ENCODE measurements around the gene PER3. TPM values are rescaled to one million over a fixed set of nuclear protein-coding genes. Genes with fewer than 3 reads are reported as not detected.

PER3 gene
- total RNA-seq, 1 experiment from 2014 or later = 5.8 TPM

- Histone ChIP-seq H2AFZ (ENCODE audit: low read depth, low read length, poor library complexity, severe bottlenecking) (no peak overlapping the region), H4K20me1 (ENCODE audit: insufficient read depth) (no peaks in the 10 kb centered on the region), H3K4me2 (ENCODE audit: low read length) (no peak overlapping the region), H3K4me3 (replicated peaks in 1 of 2; ENCODE audit: low read depth in 1 of 2, low read length in 2 of 2) (no peak overlapping the region), H3K27ac (ENCODE audit: low read depth, low read length) (no peak overlapping the region), H3K27me3 (ENCODE audit: insufficient read depth, low read length) (no peaks in the 10 kb centered on the region), H3K4me1 (ENCODE audit: control insufficient read depth in 1 of 2, insufficient read depth in 2 of 2, low read length in 2 of 2) (no peaks in the 10 kb centered on the region), H3K9me3 (ENCODE audit: control insufficient read depth in 1 of 2, insufficient read depth in 1 of 2, low read depth in 1 of 2, low read length in 2 of 2) (no peaks in the 10 kb centered on the region), H3K36me3 (ENCODE audit: control insufficient read depth in 1 of 2, insufficient read depth in 2 of 2, low read length in 2 of 2) (no peaks in the 10 kb centered on the region), H3K9ac (ENCODE audit: low read length) (no peak overlapping the region), H3K9me2 (ENCODE audit: insufficient read depth) (no peaks in the 10 kb centered on the region), H3K79me2 (ENCODE audit: insufficient read depth, low read length) (no peaks in the 10 kb centered on the region)
- DNase-seq (ENCODE audit: low read depth, low spot score) = no peak
- ChIA-PET POLR2A (no interaction called here), CTCF (no interaction called here), RAD21 (ENCODE audit: low non-redundant PET in 1 of 2, low total read pairs in 2 of 2, uncharacterized antibody in 2 of 2, unreplicated experiment in 2 of 2) (no interaction called here)
- ATAC-seq = no peak
- no TSS peak for BruUV-seq (replicated peaks)
- TF ChIP-seq JUND (IDR thresholded peaks at IDR 0.05) (no peak), ZNF274 (IDR thresholded peaks at IDR 0.05; ENCODE audit: low read depth, low read length) (no peak), YY1 (IDR thresholded peaks at IDR 0.05; ENCODE audit: extremely low read depth, insufficient replicate concordance, low read depth, low read length) (no peak), CBX3 (IDR thresholded peaks at IDR 0.05; ENCODE audit: low read depth) (no peak), SIN3A (IDR thresholded peaks at IDR 0.05; ENCODE audit: low read depth) (no peak), POLR2AphosphoS5 (IDR thresholded peaks at IDR 0.05; ENCODE audit: low read depth, low read length) (no peak), CTCF (IDR thresholded peaks at IDR 0.05 in 2 of 3, conservative IDR thresholded peaks at IDR 0.05 in 1 of 3; ENCODE audit: borderline replicate concordance in 1 of 3, insufficient read depth in 1 of 3, low read depth in 2 of 3, low read length in 2 of 3) (no peak), EGR1 (IDR thresholded peaks at IDR 0.05; ENCODE audit: low read depth) (no peak)
- intact Hi-C loops (cut with micrococcal nuclease) = no loop called here
Observed at GRCh38 chr1:7879228-7879627, 95.1 kb downstream of the PER3 start.

- no peaks in the 10 kb centered on the region for H3K79me2 ChIP-seq (ENCODE audit: insufficient read depth, low read length)
- ChIA-PET POLR2A (interaction anchor here (0.9 kb wide), 1 partner anchor 719 kb away, joined by 3 read pairs; no protein-coding TSS in a partner anchor), RAD21 (ENCODE audit: low non-redundant PET in 1 of 2, low total read pairs in 2 of 2, uncharacterized antibody in 2 of 2, unreplicated experiment in 2 of 2) (no interaction called here), CTCF (no interaction called here)
- no peaks in the 10 kb centered on the region for H3K9me2 ChIP-seq (ENCODE audit: insufficient read depth)
- no peak for ATAC-seq
- no peak overlapping the region for H2AFZ ChIP-seq (ENCODE audit: low read depth, low read length, poor library complexity, severe bottlenecking)
- no peaks in the 10 kb centered on the region for H3K27me3 ChIP-seq (ENCODE audit: insufficient read depth, low read length)
- H3K36me3 ChIP-seq (ENCODE audit: control insufficient read depth in 1 of 2, insufficient read depth in 2 of 2, low read length in 2 of 2) = no peaks in the 10 kb centered on the region
- no peak overlapping the region for H3K4me2 ChIP-seq (ENCODE audit: low read length)
- no TSS peak for BruUV-seq (replicated peaks)
- peaks cover 6 to 21% of the 10 kb centered on the region in 2 experiments for H3K4me1 ChIP-seq (ENCODE audit: control insufficient read depth in 1 of 2, insufficient read depth in 2 of 2, low read length in 2 of 2)
- H3K4me3 ChIP-seq (replicated peaks in 1 of 2; ENCODE audit: low read depth in 1 of 2, low read length in 2 of 2) = no peak overlapping the region
- H3K27ac ChIP-seq (ENCODE audit: low read depth, low read length) = no peak overlapping the region
- H3K9me3 ChIP-seq (ENCODE audit: control insufficient read depth in 1 of 2, insufficient read depth in 1 of 2, low read depth in 1 of 2, low read length in 2 of 2) = no peaks in the 10 kb centered on the region
- intact Hi-C loops (cut with micrococcal nuclease) = no loop called here
- no peak for DNase-seq (ENCODE audit: low read depth, low spot score)
- H4K20me1 ChIP-seq (ENCODE audit: insufficient read depth) = no peaks in the 10 kb centered on the region
- no peak overlapping the region for H3K9ac ChIP-seq (ENCODE audit: low read length)
- TF ChIP-seq EZH2 (IDR thresholded peaks at IDR 0.05) = no peak
- no peak for TF ChIP-seq ELF1 (IDR thresholded peaks at IDR 0.05; ENCODE audit: borderline replicate concordance, low read depth)
- TF ChIP-seq POLR2AphosphoS5 (IDR thresholded peaks at IDR 0.05; ENCODE audit: low read depth, low read length) = no peak
- TF ChIP-seq EZH2phosphoT487 (IDR thresholded peaks at IDR 0.05; ENCODE audit: borderline replicate concordance) = no peak
- TF ChIP-seq FOSL1 (IDR thresholded peaks at IDR 0.05; ENCODE audit: low read depth) = no peak
- no peak for TF ChIP-seq SIN3A (IDR thresholded peaks at IDR 0.05; ENCODE audit: low read depth)
- TF ChIP-seq EGR1 (IDR thresholded peaks at IDR 0.05; ENCODE audit: low read depth) = no peak
- TF ChIP-seq YY1 (IDR thresholded peaks at IDR 0.05; ENCODE audit: extremely low read depth, insufficient replicate concordance, low read depth, low read length) = no peak
- no peak for TF ChIP-seq CTCF (IDR thresholded peaks at IDR 0.05 in 2 of 3, conservative IDR thresholded peaks at IDR 0.05 in 1 of 3; ENCODE audit: borderline replicate concordance in 1 of 3, insufficient read depth in 1 of 3, low read depth in 2 of 3, low read length in 2 of 3)
- TF ChIP-seq CBX3 (IDR thresholded peaks at IDR 0.05; ENCODE audit: low read depth) = no peak
- TF ChIP-seq ZFX (IDR thresholded peaks at IDR 0.05) = no peak
Observed at GRCh38 chr1:7884757-7885156, 100.7 kb downstream of the PER3 start.

Data from HCT116 (cell line).